ENCODE measurements around the gene TBC1D5. TPM values are rescaled to one million over a fixed set of nuclear protein-coding genes. Genes with fewer than 3 reads are reported as not detected.

TBC1D5 gene
- total RNA-seq, 1 experiment from 2014 or later: 51.3 TPM

DNA sequence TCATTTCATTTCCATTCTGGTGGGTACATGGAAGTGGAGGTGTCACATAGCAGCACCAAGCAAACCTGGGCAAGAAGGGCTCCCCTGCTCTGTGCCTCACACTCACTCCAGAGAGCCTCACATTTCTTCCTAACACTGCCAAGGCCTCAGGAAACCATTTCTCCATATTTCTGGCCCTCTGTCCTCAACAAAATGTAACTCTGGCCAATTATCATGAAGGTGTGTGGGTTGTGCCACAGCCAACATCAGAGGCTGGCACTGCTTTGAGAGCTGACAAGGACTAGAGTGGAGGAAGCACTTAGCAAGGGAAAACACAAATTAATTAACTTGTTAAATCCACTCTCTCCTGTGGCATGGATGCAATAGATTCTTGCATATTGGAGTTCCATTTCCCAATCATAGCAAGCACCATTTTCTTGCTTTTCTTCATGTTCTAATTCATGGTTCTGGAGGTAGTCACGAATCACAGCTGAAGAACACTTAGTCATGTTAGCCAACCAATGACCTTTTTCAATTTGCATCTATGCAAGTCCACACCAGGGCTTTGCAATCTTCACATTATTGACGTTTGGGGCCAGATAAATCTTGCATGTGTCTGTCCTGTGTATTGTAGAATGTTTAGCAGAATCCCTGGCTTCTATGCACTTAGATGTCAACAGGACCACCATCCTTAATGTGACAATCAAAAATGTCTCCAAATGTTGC is 616.5 kb downstream of the TBC1D5 start:
- in situ Hi-C loops (cut with HindIII; ENCODE audit: low sequenced_read_pairs): no loop called here
- peak; percentile 59 for DNase-seq (ENCODE audit: low spot score)

DNA sequence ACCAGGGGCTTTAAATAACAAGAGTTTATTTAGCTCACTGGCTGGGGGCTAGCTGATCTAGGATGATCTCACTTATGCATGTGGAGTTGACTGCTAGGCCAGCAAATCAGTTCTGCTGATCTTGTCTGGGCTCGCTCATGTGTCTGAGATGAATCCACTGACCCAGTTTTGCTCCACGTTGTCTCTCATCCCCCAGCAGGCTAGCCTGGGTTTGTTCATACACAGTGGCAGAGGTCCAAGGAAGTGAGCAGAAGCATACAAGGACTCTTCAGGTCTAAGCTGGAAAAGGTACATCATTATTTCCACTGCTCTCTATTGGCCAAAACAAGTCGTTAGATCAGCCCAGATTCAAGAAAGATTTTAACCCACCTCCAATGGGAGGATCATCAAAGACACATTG is 619.7 kb downstream of the TBC1D5 start:
- in situ Hi-C loops (cut with HindIII; ENCODE audit: low sequenced_read_pairs): no loop called here
- no peak for DNase-seq (ENCODE audit: low spot score)

DNA sequence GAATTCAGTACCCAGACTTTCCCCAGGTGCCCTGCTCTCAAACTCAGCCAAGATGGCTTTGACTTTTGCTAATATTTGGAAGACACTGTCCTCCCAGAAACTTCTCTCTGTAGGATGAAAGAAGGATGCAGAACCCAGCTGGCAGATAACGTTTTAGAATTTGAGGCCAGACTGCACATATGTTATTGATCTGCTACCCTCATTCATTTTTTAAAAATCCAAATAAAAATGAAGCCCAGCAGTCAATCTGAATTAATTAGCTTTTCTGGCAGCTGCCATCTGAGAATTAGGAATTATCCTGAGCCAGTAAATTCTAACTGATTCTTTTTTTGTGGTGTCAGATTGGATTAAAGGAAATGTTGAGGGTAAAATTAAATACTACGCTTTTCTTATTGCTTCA is 621.1 kb downstream of the TBC1D5 start:
- no peak for DNase-seq (ENCODE audit: low spot score)
- in situ Hi-C loops (cut with HindIII; ENCODE audit: low sequenced_read_pairs): no loop called here

DNA sequence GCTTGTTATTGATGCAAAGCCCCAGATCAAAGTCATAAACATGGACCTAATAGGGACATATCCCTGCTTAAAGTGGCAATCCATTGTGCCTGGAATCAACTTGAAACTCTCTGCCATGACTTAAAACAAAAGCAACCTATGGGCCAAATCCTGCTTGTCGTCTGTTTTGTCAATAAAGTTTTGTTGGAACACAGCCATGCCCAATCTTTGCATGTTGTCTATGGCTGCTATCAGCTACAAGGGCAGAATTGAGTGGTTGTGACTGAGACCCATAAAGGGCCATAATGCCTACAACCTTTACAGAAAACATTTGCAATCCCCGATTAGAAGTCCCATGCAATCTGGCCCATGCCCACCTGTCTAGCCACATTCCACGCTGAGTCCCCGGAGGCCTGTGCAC is 622.3 kb downstream of the TBC1D5 start:
- in situ Hi-C loops (cut with HindIII; ENCODE audit: low sequenced_read_pairs): no loop called here
- no peak for DNase-seq (ENCODE audit: low spot score)

DNA sequence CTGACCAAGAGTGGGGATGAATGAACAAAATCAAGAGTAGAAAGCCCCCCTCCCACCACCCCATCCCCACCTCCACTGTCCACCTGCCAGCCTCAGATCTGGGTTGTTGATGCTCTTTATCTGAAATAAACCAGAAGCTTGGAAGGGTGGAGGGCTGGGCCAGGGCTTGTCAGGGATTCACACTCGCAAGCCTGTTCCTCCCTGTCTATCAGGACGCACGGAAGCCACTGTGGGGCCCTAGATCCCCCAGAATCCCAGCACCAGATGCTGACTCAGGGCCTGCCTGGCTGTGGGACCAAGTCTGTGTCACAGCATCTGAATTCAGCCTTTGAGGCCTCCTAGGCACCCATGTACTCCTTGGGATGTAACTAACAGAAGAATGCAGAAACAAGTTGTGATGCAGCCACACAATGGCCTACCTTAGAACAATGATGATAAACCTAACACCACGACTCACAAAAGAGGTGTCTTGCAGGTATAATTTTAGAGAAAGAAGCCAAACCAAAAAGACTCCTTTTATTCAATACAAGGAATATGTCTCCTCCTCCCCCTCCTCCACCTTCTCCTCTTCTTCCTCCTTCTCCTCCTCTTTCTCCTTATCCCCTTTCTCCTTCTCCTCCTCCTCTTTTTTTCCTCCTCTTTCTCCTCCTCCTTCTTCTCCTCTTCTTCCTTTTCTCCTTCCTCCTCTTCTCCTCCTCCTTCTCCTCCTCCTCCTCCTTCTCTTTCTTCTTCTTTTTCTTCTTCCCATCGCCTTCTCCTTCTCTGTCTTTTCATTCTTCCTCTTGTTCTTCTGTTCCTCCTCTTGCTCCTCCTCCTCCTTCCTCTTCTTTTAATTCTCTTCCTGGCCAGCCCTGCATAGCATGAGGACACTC is 623.0 kb downstream of the TBC1D5 start:
- DNase-seq (ENCODE audit: low spot score): no peak
- in situ Hi-C loops (cut with HindIII; ENCODE audit: low sequenced_read_pairs): no loop called here

DNA sequence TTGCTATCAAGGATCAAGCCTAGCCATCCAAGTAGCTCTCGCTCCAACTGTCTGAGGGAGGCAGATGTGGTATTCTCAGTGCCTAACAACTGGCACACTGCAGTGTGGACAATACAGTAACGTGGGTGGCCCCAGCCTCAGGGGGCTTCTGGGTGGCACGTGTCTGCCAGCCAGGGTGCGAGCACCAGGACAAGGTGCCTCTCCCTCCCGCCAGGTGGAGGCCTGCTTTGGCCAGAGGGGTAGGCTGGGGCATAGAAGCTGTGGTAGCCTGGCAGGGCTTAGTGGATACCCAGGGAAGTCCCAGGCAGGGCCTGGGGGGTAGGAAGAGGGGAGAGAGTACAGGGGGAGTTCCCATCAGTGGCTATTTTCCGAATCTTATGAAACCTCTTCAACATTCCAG is 623.7 kb downstream of the TBC1D5 start:
- no peak for DNase-seq (ENCODE audit: low spot score)
- in situ Hi-C loops (cut with HindIII; ENCODE audit: low sequenced_read_pairs): no loop called here

DNA sequence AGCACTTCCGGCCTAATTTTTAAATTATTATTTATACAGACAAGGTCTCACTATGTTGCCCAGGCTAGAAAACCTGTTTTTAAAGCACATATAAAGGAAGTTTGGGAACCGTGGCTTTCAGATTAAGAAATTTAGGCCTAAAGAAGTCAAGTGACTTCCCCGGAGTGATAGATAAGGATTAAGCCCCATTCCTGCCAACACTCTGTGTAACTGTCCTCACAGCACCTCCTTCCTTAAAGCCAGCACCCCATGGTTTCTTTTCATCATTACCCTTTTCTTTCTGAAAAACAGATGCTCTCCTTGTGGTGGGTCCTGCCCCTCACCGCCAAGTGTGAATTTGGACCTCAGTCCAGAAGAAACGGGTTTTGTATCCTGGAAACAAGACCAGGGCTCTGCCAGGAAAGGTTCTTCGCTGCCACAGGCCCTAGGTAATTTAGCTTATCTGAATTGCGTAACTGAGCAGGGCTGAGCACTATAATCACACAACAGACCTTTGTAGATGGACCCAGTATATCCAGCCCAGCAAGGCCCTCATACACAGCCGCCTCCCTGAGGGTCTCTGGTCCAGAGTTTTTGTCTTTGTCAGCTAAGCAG is 626.3 kb downstream of the TBC1D5 start:
- in situ Hi-C loops (cut with HindIII; ENCODE audit: low sequenced_read_pairs): no loop called here
- DNase-seq (ENCODE audit: low spot score): peak; percentile 87

DNA sequence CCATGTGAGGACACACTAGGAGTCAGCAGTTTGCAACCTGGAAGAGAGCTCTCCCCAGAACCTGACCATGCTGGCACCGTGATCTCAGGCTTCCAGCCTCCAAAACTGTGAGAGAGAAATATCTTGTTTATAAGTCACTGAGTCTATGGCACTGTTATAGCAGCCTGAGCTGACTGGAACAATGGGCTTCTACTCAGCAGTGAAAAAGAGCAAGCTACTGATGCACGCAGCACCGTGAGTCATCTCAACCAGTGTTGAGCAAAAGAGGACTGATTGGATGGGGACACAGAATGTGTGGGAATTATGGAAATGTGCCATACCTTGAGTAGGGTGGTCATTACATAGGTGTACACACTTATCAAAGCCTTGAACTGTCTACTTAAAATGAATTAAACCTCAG is 627.2 kb downstream of the TBC1D5 start:
- no peak for DNase-seq (ENCODE audit: low spot score)
- in situ Hi-C loops (cut with HindIII; ENCODE audit: low sequenced_read_pairs): no loop called here

DNA sequence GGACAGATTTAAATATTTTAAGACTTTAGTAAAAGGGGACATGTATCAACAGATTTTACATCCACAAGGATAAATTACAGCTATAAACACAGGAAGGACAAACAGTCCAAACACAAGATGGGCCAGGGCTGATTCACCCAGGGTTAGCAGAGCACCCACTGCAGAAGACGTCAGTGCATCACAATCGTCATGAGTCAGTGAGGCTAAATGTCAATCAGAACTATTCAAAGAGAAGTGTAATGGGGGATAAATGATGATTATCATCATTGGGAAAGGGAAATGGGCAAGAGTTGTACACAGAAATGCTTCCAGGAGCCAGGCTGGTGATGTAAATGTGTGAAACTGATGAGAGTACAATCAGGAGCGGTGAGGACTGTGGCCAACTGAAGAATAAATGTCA is 630.8 kb downstream of the TBC1D5 start:
- in situ Hi-C loops (cut with HindIII; ENCODE audit: low sequenced_read_pairs): no loop called here

DNA sequence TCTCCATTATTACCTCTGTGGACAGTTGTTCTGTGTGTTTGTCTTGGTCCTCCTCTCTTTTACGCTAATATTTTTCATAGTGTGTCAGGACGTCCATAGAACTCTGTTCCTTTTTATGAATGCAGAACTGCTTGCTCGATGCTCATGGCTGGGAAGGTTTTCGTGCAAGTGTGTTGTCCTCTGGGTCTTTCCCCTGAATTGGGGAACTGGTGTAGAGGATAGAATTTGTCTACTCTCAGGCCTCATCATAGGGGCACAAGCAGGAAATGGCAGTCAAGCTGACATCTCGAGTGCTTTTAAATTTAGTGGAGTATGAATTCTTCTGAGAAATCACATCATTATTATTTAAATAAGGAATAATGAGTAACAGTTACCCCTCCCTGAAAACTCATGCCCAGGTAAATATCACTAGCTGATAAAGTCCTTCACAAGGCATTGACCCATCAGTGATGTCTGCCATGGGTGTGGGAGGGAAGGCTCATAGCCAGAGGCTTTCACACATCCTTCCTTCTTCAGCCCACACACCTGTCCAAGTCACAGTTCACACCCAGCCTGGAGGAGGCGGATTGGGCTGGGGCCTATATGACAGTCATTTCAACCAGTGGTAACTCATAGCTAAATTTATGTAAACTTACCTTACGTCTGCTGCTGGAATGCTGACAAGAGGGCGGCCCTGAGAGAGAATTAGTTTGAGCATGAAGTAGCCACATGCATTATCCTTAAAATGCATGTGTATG is 631.6 kb downstream of the TBC1D5 start:
- no peak for DNase-seq (ENCODE audit: low spot score)
- in situ Hi-C loops (cut with HindIII; ENCODE audit: low sequenced_read_pairs): no loop called here

More for the DNA sequence above, 630.8 kb downstream of the TBC1D5 start:
- DNase-seq (ENCODE audit: low spot score): no peak

All from G401 (cell line).